Astrocyte (in vitro differentiated cells and primary cell): ENCODE measurements around the gene KIF23.

ENCODE experiments used
- CTCF ChIP-seq: IDR thresholded peaks from 2 replicates; pipeline ENCODE4 v1.5.1; 2011; ENCODE audit warnings: low read depth, mild to moderate bottlenecking, inconsistent platforms, low read length, moderate library complexity; ENCODE audit not compliant: insufficient read depth
- EZH2 ChIP-seq: IDR thresholded peaks from 2 replicates; pipeline ENCODE4 v1.6.1; 2012; ENCODE audit warnings: mild to moderate bottlenecking, low read length, inconsistent platforms; ENCODE audit not compliant: insufficient read depth

- no peak for TF ChIP-seq CTCF
- TF ChIP-seq EZH2: no peak
Measured at GRCh38 chr15:69467636-69468035, 53.5 kb downstream of the KIF23 start.
